Activated naive CD4-positive, alpha-beta T cell treated with anti-CD3 and anti-CD28 coated beads for 36 hours (primary cell): ENCODE results near the gene CWC27. TPM values are rescaled to one million over a fixed set of nuclear protein-coding genes. Genes with fewer than 3 reads are reported as not detected.
"Not testable (repeated sequence)": the region's sequence is repeated elsewhere in the genome, so short reads cannot be mapped to it uniquely, and the experiment has no call there.

Source experiments
- CTCF ChIA-PET: fragments of 350-600 bp; sonication (Branson Sonifier 250); formaldehyde crosslinking; loops from one replicate; lab custom pipeline; 2021; ENCODE audit warnings: antibody characterized with exemption; lab: Charles Lee
- DNase-seq: peaks from one replicate; pipeline ENCODE4 v3.0.0-alpha.2; 2020
- H3K27ac Mint-ChIP-seq: one replicate; pipeline ENCODE4 v1.8.0; 2021; ENCODE audit warnings: mild to moderate bottlenecking, mixed read lengths
- H3K27me3 Mint-ChIP-seq: one replicate; pipeline ENCODE4 v1.8.0; 2021; ENCODE audit warnings: low read depth, mixed read lengths
- H3K36me3 Mint-ChIP-seq: one replicate; pipeline ENCODE4 v1.8.0; 2021; ENCODE audit warnings: low read depth, mixed read lengths
- H3K4me1 Mint-ChIP-seq: one replicate; pipeline ENCODE4 v1.8.0; 2021; ENCODE audit warnings: low read depth, mixed read lengths
- H3K4me3 Mint-ChIP-seq: one replicate; pipeline ENCODE4 v1.8.0; 2021; ENCODE audit warnings: mild to moderate bottlenecking, moderate library complexity, mixed read lengths
- H3K9me3 Mint-ChIP-seq: one replicate; pipeline ENCODE4 v1.8.0; 2021; ENCODE audit warnings: mixed read lengths
- intact Hi-C: fragments of 100-400 bp; cut with micrococcal nuclease; formaldehyde crosslinking; loops from one replicate; pipeline ENCODE4 v1.15.1; 2023
- total RNA-seq, 2 experiments: library from RNA; stranded (reverse); gene quantifications; one replicate each; pipeline ENCODE4 v1.2.3, GENCODE V29; 2021

Gene CWC27
- total RNA-seq, 2 experiments from 2014 or later: 35.8 to 39.8 TPM

- CTCF ChIA-PET: interaction anchor here (1.1 kb wide), 1 partner anchor 18 kb away, joined by 3 read pairs; no protein-coding TSS in a partner anchor
- H3K27me3 Mint-ChIP-seq: no peaks in the 10 kb centered on the region
- DNase-seq: no peak
- H3K27ac Mint-ChIP-seq: no peak overlapping the region
- H3K9me3 Mint-ChIP-seq: no peaks in the 10 kb centered on the region
- H3K4me3 Mint-ChIP-seq: no peak overlapping the region
- H3K36me3 Mint-ChIP-seq: peaks cover 8% of the 10 kb centered on the region
- intact Hi-C loops: no loop called here
- H3K4me1 Mint-ChIP-seq: no peaks in the 10 kb centered on the region
Measured at GRCh38 chr5:64792469-64792868, 23.7 kb downstream of the CWC27 start.

GRCh38 chr5:64794053-64794770, 25.5 kb downstream of the CWC27 start:
- no peak for DNase-seq
- Mint-ChIP-seq H3K27ac (no peak overlapping the region), H3K4me1 (no peaks in the 10 kb centered on the region), H3K27me3 (no peaks in the 10 kb centered on the region), H3K4me3 (no peak overlapping the region), H3K36me3 (peaks cover 10% of the 10 kb centered on the region), H3K9me3 (no peaks in the 10 kb centered on the region)
- CTCF ChIA-PET: interaction anchor here (0.9 to 1.0 kb wide), 2 partner anchors 10 to 16 kb away, joined by 3 to 6 read pairs; no protein-coding TSS in a partner anchor
- intact Hi-C loops: no loop called here

- H3K27me3 Mint-ChIP-seq: no peaks in the 10 kb centered on the region
- CTCF ChIA-PET: no interaction called here
Measured at GRCh38 chr5:64796301-64796700, 27.6 kb downstream of the CWC27 start.

GRCh38 chr5:64800926-64801325, 32.2 kb downstream of the CWC27 start:
- no peak for DNase-seq
- Mint-ChIP-seq H3K36me3 (peaks cover 3% of the 10 kb centered on the region), H3K4me1 (no peaks in the 10 kb centered on the region), H3K27ac (no peak overlapping the region), H3K9me3 (no peaks in the 10 kb centered on the region), H3K27me3 (no peaks in the 10 kb centered on the region), H3K4me3 (no peak overlapping the region)
- intact Hi-C loops: no loop called here
- CTCF ChIA-PET: interaction anchor here (0.7 kb wide), 1 partner anchor 10 kb away, joined by 3 read pairs; no protein-coding TSS in a partner anchor

More at GRCh38 chr5:64796301-64796700, 27.6 kb downstream of the CWC27 start:
- no peak for DNase-seq
- H3K4me1 Mint-ChIP-seq: no peaks in the 10 kb centered on the region
- no peaks in the 10 kb centered on the region for H3K9me3 Mint-ChIP-seq
- no peak overlapping the region for H3K4me3 Mint-ChIP-seq
- no peak overlapping the region for H3K27ac Mint-ChIP-seq
- H3K36me3 Mint-ChIP-seq: peaks cover 5% of the 10 kb centered on the region
- intact Hi-C loops: no loop called here

- no peaks in the 10 kb centered on the region for H3K27me3 Mint-ChIP-seq
- intact Hi-C loops: no loop called here
- no peak overlapping the region for H3K27ac Mint-ChIP-seq
- H3K4me3 Mint-ChIP-seq: no peak overlapping the region
- H3K9me3 Mint-ChIP-seq: no peaks in the 10 kb centered on the region
- H3K36me3 Mint-ChIP-seq: peaks cover 3% of the 10 kb centered on the region
- H3K4me1 Mint-ChIP-seq: no peaks in the 10 kb centered on the region
- DNase-seq: no peak
- CTCF ChIA-PET: no interaction called here
Measured at GRCh38 chr5:64806537-64806936, 37.8 kb downstream of the CWC27 start.

GRCh38 chr5:64807520-64807919, 38.8 kb downstream of the CWC27 start:
- Mint-ChIP-seq H3K4me3 (no peak overlapping the region), H3K4me1 (no peaks in the 10 kb centered on the region), H3K36me3 (peaks cover 3% of the 10 kb centered on the region), H3K27me3 (no peaks in the 10 kb centered on the region), H3K27ac (no peak overlapping the region), H3K9me3 (no peaks in the 10 kb centered on the region)
- no peak for DNase-seq
- intact Hi-C loops: no loop called here
- CTCF ChIA-PET: no interaction called here

GRCh38 chr5:64811050-64811640, 42.4 kb downstream of the CWC27 start:
- H3K27ac Mint-ChIP-seq: no peak overlapping the region
- no peak overlapping the region for H3K4me3 Mint-ChIP-seq
- no peaks in the 10 kb centered on the region for H3K27me3 Mint-ChIP-seq
- peaks cover 4% of the 10 kb centered on the region for H3K4me1 Mint-ChIP-seq
- CTCF ChIA-PET: interaction anchor here (0.7 to 2.4 kb wide), 15 partner anchors 9 to 676 kb away, joined by 3 to 36 read pairs (median 4); partner anchors contain the start of gene ADAMTS6
- peaks cover 3% of the 10 kb centered on the region for H3K36me3 Mint-ChIP-seq
- intact Hi-C loops: loop anchor here (1.0 to 5.0 kb wide), 6 partner anchors 226 to 752 kb away; partner anchors contain the start of genes CENPK and PPWD1
- peak; percentile 8 for DNase-seq
- H3K9me3 Mint-ChIP-seq: no peaks in the 10 kb centered on the region

- Mint-ChIP-seq H3K27me3 (no peaks in the 10 kb centered on the region), H3K36me3 (peaks cover 6% of the 10 kb centered on the region), H3K9me3 (no peaks in the 10 kb centered on the region), H3K27ac (no peak overlapping the region), H3K4me3 (no peak overlapping the region), H3K4me1 (peaks cover 4% of the 10 kb centered on the region)
- no peak for DNase-seq
- CTCF ChIA-PET: interaction anchor here (0.6 kb wide), 1 partner anchor 637 kb away, joined by 5 read pairs; no protein-coding TSS in a partner anchor
- intact Hi-C loops: loop anchor here (5.0 kb wide), 1 partner anchor 223 kb away; no protein-coding TSS in a partner anchor
Measured at GRCh38 chr5:64814073-64814472, 45.3 kb downstream of the CWC27 start.

GRCh38 chr5:64818245-64818644, 49.5 kb downstream of the CWC27 start:
- no peak overlapping the region for H3K27ac Mint-ChIP-seq
- CTCF ChIA-PET: interaction anchor here (0.6 to 0.7 kb wide), 3 partner anchors 47 to 665 kb away, joined by 3 to 4 read pairs (median 3); no protein-coding TSS in a partner anchor

GRCh38 chr5:64819345-64819744, 50.6 kb downstream of the CWC27 start:
- H3K27ac Mint-ChIP-seq, H3K4me3 Mint-ChIP-seq, H3K27me3 Mint-ChIP-seq, H3K4me1 Mint-ChIP-seq, H3K9me3 Mint-ChIP-seq, intact Hi-C loops, CTCF ChIA-PET: not testable (repeated sequence)
- DNase-seq: peak; percentile 12
- H3K36me3 Mint-ChIP-seq: peaks cover 12% of the 10 kb centered on the region

More at GRCh38 chr5:64818245-64818644, 49.5 kb downstream of the CWC27 start:
- no peak for DNase-seq
- intact Hi-C loops: no loop called here
- Mint-ChIP-seq H3K9me3 (no peaks in the 10 kb centered on the region), H3K36me3 (peaks cover 12% of the 10 kb centered on the region), H3K4me3 (no peak overlapping the region), H3K4me1 (peaks cover 12% of the 10 kb centered on the region), H3K27me3 (no peaks in the 10 kb centered on the region)

GRCh38 chr5:64822320-64822719, 53.6 kb downstream of the CWC27 start:
- Mint-ChIP-seq H3K4me1 (peaks cover 9% of the 10 kb centered on the region), H3K4me3 (no peak overlapping the region), H3K27ac (no peak overlapping the region), H3K9me3 (no peaks in the 10 kb centered on the region), H3K27me3 (no peaks in the 10 kb centered on the region), H3K36me3 (peaks cover 12% of the 10 kb centered on the region)
- intact Hi-C loops: no loop called here
- CTCF ChIA-PET: no interaction called here
- no peak for DNase-seq

GRCh38 chr5:64826541-64826940, 57.8 kb downstream of the CWC27 start:
- Mint-ChIP-seq H3K9me3 (peaks cover 1% of the 10 kb centered on the region), H3K27me3 (no peaks in the 10 kb centered on the region), H3K4me3 (no peak overlapping the region), H3K27ac (no peak overlapping the region), H3K36me3 (peaks cover 16% of the 10 kb centered on the region), H3K4me1 (peaks cover 4% of the 10 kb centered on the region)
- CTCF ChIA-PET: no interaction called here
- intact Hi-C loops: no loop called here
- DNase-seq: no peak
